Colonic mucosa (tissue), 4 donors: ENCODE data around the gene MACROD2. TPM values are rescaled to one million over a fixed set of nuclear protein-coding genes. Genes with fewer than 3 reads are reported as not detected.

Experiments used
- DNase-seq: peaks from one replicate; pipeline ENCODE4 v3.0.0-alpha.2; 2020
- H3K27ac ChIP-seq: fragments of 200-600 bp; one replicate; pipeline ENCODE4 v1.8.0; 2021
- H3K27me3 ChIP-seq: fragments of 200-600 bp; one replicate; pipeline ENCODE4 v1.8.0; 2021
- H3K36me3 ChIP-seq: fragments of 200-600 bp; one replicate; pipeline ENCODE4 v1.8.0; 2021
- H3K4me1 ChIP-seq: fragments of 200-600 bp; one replicate; pipeline ENCODE4 v1.8.0; 2021; ENCODE audit warnings: mild to moderate bottlenecking
- H3K4me3 ChIP-seq: fragments of 200-600 bp; one replicate; pipeline ENCODE4 v1.8.0; 2021
- H3K9ac ChIP-seq, 2 donors: one replicate each; pipeline ENCODE4 v1.7.0; 2013; ENCODE audit warnings: control low read depth in 2 of 2, low read depth in 2 of 2, low read length in 2 of 2
- H3K9me3 ChIP-seq: fragments of 200-600 bp; one replicate; pipeline ENCODE4 v1.8.0; 2021
- intact Hi-C: fragments of 100-400 bp; cut with DNase I; formaldehyde crosslinking; loops from one replicate; pipeline ENCODE4 v1.14.1; 2022
- total RNA-seq, 2 donors: library from RNA; stranded (reverse); fragmentation: NEBNext Ultra II Directional in 1 of 2; extraction: Animal tissue kit (Norgen Biotek cat#: 25700) in 1 of 2; gene quantifications; one replicate each; pipeline ENCODE4 v1.2.1, GENCODE V29; 2021
- TF ChIP-seq, protein P1 (sequence below): fragments of 200-600 bp; IDR thresholded peaks from one replicate; pipeline ENCODE4 v1.8.0; 2022; ENCODE audit warnings: antibody characterized with exemption, mild to moderate bottlenecking
- donor health status: healthy.
- donor health status: DM: no; HTN: no; CAD: no.
- donor health status: DM: no; HTN: no; CAD: no.

The MACROD2 gene
- total RNA-seq, 2 donors from 2014 or later: 3.2 to 3.3 TPM

DNA sequence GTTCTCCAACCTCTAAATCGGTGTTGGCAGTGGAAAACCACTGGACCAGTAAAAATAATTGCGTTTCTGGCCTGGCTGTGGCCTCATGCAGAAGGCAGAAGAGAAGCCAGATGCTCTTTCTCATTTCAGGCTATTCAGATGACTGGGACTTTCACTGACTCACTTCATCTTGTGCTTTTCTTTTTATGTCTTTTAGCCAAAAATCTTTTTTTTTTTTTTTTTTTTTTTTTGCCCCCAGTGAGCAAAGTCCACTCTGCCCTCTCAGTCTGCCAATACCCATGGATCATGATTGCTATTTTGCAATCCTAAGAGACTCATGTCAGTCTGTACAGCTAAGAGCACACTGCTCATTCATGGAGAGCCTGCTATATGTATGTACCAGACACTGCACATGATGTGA lies 1615.5 kb downstream of the MACROD2 start:
- no peaks in the 10 kb centered on the region for H3K9me3 ChIP-seq
- no peak overlapping the region for H3K4me3 ChIP-seq
- DNase-seq: no peak
- H3K4me1 ChIP-seq: no peaks in the 10 kb centered on the region
- intact Hi-C loops: no loop called here
- no peak overlapping the region for H3K27ac ChIP-seq
- TF ChIP-seq, protein P1, sequence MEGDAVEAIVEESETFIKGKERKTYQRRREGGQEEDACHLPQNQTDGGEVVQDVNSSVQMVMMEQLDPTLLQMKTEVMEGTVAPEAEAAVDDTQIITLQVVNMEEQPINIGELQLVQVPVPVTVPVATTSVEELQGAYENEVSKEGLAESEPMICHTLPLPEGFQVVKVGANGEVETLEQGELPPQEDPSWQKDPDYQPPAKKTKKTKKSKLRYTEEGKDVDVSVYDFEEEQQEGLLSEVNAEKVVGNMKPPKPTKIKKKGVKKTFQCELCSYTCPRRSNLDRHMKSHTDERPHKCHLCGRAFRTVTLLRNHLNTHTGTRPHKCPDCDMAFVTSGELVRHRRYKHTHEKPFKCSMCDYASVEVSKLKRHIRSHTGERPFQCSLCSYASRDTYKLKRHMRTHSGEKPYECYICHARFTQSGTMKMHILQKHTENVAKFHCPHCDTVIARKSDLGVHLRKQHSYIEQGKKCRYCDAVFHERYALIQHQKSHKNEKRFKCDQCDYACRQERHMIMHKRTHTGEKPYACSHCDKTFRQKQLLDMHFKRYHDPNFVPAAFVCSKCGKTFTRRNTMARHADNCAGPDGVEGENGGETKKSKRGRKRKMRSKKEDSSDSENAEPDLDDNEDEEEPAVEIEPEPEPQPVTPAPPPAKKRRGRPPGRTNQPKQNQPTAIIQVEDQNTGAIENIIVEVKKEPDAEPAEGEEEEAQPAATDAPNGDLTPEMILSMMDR: no peak
- no peaks in the 10 kb centered on the region for H3K27me3 ChIP-seq
- H3K36me3 ChIP-seq: no peaks in the 10 kb centered on the region
- H3K9ac ChIP-seq: no peak overlapping the region

DNA sequence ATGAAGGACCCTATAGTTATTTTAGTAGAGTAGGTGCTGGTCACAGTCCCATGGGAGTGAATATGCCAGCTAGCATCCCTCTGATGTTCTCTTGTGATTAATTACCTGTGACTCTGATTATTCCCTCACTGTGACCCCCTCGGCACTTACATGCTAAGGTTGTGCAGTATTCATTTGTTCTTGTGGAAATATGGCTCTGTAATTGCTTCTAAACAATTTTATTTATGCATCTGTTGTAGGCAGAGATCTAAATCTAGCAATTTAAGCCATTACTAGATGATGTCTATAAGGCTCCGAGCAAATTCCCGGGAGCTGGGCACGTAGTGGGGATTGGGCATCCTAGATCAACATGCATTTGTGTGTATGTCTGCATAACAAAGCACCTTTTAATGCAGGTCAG lies 1616.2 kb downstream of the MACROD2 start:
- TF ChIP-seq, protein P1: no peak
- Histone ChIP-seq H3K27ac (no peak overlapping the region), H3K9me3 (no peaks in the 10 kb centered on the region), H3K36me3 (no peaks in the 10 kb centered on the region), H3K27me3 (no peaks in the 10 kb centered on the region), H3K4me1 (no peaks in the 10 kb centered on the region), H3K4me3 (no peak overlapping the region), H3K9ac (no peak overlapping the region)
- DNase-seq: no peak
- intact Hi-C loops: no loop called here

DNA sequence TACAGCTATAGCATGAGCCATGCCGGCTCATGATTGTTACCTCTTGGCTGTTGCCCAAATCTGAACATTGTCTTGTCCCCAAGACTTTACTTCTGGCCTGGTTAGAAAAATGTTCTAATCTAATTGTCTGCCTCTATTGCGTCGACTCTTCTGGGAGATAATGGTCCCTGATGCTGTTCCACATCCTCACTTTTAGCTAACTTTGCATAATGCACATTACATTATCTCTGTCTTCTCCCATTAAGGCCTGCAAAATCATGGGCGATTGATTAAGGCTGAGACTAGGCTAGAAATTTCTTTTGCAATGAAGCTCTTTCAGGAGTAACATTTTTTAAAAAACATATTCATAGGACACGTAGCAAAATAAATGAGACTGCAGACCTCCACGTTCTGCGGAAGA lies 1616.9 kb downstream of the MACROD2 start:
- Histone ChIP-seq H3K36me3 (no peaks in the 10 kb centered on the region), H3K9me3 (no peaks in the 10 kb centered on the region), H3K27me3 (no peaks in the 10 kb centered on the region), H3K27ac (no peak overlapping the region), H3K4me1 (no peaks in the 10 kb centered on the region), H3K4me3 (no peak overlapping the region), H3K9ac (no peak overlapping the region)
- TF ChIP-seq, protein P1: no peak
- DNase-seq: no peak
- intact Hi-C loops: no loop called here

DNA sequence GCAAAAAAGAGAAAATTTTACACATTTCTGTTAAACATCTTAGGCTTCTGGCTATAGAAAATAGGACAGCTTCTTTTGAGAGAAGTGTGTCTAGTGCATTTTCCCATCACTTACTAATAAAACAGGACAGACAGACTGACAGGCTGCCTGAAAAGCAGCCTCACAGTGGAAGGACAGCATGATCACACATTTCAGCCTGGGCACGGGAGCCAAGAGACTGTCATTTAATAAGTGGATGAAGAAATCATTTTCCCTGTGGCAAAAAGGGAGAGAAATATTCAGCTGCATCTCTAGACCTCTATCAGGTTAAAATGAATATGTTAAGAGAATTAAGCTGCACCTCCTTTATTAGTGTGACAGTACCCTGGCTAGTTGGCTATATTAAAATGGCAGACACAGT lies 1617.5 kb downstream of the MACROD2 start:
- H3K9me3 ChIP-seq: no peaks in the 10 kb centered on the region
- H3K4me1 ChIP-seq: no peaks in the 10 kb centered on the region
- no peak overlapping the region for H3K9ac ChIP-seq
- no peak for DNase-seq
- no peaks in the 10 kb centered on the region for H3K27me3 ChIP-seq
- H3K36me3 ChIP-seq: no peaks in the 10 kb centered on the region
- no peak overlapping the region for H3K27ac ChIP-seq
- TF ChIP-seq, protein P1: no peak
- no peak overlapping the region for H3K4me3 ChIP-seq
- intact Hi-C loops: no loop called here

DNA sequence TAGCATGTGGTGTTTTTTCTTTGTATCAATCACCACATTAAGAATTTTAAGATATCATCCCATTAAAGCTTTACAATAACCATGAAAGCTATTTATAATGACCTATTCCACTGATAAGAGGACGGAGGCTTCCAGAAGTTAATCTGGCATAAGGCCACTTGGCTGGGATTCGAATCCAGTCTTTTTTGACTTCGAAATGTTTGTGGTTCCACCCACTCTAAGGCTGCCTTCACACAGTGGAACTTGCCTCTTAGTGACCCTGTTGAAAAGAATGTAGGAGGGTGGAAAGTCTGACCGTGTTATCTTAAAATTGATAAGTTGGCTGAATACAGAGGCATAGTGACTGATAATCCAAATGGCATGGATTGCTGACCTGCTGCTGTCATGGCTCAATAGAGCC lies 1618.2 kb downstream of the MACROD2 start:
- TF ChIP-seq, protein P1: no peak
- Histone ChIP-seq H3K9ac (no peak overlapping the region), H3K4me1 (no peaks in the 10 kb centered on the region), H3K27me3 (no peaks in the 10 kb centered on the region), H3K9me3 (no peaks in the 10 kb centered on the region), H3K27ac (no peak overlapping the region), H3K4me3 (no peak overlapping the region), H3K36me3 (no peaks in the 10 kb centered on the region)
- no peak for DNase-seq
- intact Hi-C loops: no loop called here

DNA sequence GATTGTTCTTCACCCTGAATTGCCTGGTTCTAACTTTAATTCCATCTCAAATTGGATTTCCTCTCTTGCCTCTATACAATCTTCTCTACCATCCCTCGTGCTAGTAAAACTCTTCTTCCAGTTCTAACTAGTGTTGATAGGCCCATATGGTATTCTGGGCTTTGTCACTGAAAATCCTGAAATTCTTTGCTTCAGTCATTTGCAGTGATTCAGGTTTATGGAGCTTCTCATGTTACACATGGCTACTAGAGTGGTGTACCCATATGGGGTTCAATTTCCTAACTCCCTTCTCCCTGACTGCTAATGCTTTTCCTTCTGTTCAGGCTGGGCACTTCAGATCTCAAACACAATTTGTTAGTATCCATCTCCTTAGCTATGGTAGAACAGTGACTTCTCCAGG lies 1621.3 kb downstream of the MACROD2 start:
- intact Hi-C loops: no loop called here
- no peak overlapping the region for H3K27ac ChIP-seq
- TF ChIP-seq, protein P1: no peak
- no peaks in the 10 kb centered on the region for H3K4me1 ChIP-seq
- no peaks in the 10 kb centered on the region for H3K27me3 ChIP-seq
- DNase-seq: no peak
- H3K36me3 ChIP-seq: no peaks in the 10 kb centered on the region
- no peaks in the 10 kb centered on the region for H3K9me3 ChIP-seq
- no peak overlapping the region for H3K9ac ChIP-seq
- H3K4me3 ChIP-seq: no peak overlapping the region
